GM18519 (cell line): ENCODE results near the gene TFPI.
"Not testable (repeated sequence)": the region's sequence is repeated elsewhere in the genome, so short reads cannot be mapped to it uniquely, and the experiment has no call there.

Source experiments
- ATAC-seq: cut with Tn5 transposase; IDR thresholded peaks from one replicate; pipeline ENCODE4 v1.9.1; 2021; ENCODE audit warnings: mild to moderate bottlenecking, moderate library complexity; ENCODE audit not compliant: unreplicated experiment, low FRiP score

TFPI gene

GRCh38 chr2:187556493-187556892 is 2.3 kb upstream of the TFPI start:
- ATAC-seq, result not testable (repeated sequence)

- no peak for ATAC-seq
Measured at GRCh38 chr2:187554704-187555082, 458 bp upstream of the TFPI start.

- ATAC-seq, result peak; percentile 61
Measured at GRCh38 chr2:187552828-187553681, 1.2 kb downstream of the TFPI start.

GRCh38 chr2:187552381-187552780 is 1.9 kb downstream of the TFPI start:
- no peak for ATAC-seq

- ATAC-seq, result no peak
Measured at GRCh38 chr2:187550857-187551256, 3.4 kb downstream of the TFPI start.

- no peak for ATAC-seq
Measured at GRCh38 chr2:187549951-187550555, 4.2 kb downstream of the TFPI start.

GRCh38 chr2:187549193-187549592 is 5.0 kb downstream of the TFPI start:
- ATAC-seq, result no peak

- no peak for ATAC-seq
Measured at GRCh38 chr2:187548656-187549055, 5.6 kb downstream of the TFPI start.

GRCh38 chr2:187547353-187547979 is 6.8 kb downstream of the TFPI start:
- ATAC-seq, result no peak

- ATAC-seq, result no peak
Measured at GRCh38 chr2:187546762-187547333, 7.4 kb downstream of the TFPI start.

- ATAC-seq, result no peak
Measured at GRCh38 chr2:187545238-187545751, 8.9 kb downstream of the TFPI start.

GRCh38 chr2:187544371-187545080 is 9.7 kb downstream of the TFPI start:
- ATAC-seq, result no peak

- no peak for ATAC-seq
Measured at GRCh38 chr2:187543488-187543887, 10.7 kb downstream of the TFPI start.

- no peak for ATAC-seq
Measured at GRCh38 chr2:187542123-187542522, 12.1 kb downstream of the TFPI start.

- ATAC-seq, result no peak
Measured at GRCh38 chr2:187541086-187542085, 12.8 kb downstream of the TFPI start.

- not testable (repeated sequence) for ATAC-seq
Measured at GRCh38 chr2:187538222-187538621, 16.0 kb downstream of the TFPI start.

GRCh38 chr2:187535381-187535780 is 18.9 kb downstream of the TFPI start:
- ATAC-seq, result not testable (repeated sequence)

GRCh38 chr2:187532333-187533120 is 21.7 kb downstream of the TFPI start:
- no peak for ATAC-seq
